Testis (tissue), 3 donors: ENCODE measurements around the gene NBAS. TPM values are rescaled to one million over a fixed set of nuclear protein-coding genes. Genes with fewer than 3 reads are reported as not detected.

Experiments
- DNase-seq: peaks from one replicate; pipeline ENCODE4 v3.0.0-alpha.2; 2019
- H3K27ac ChIP-seq, 2 donors: fragments of 200-600 bp; sonication (generic); one replicate each; pipeline ENCODE4 v1.5.1; 2019
- H3K27me3 ChIP-seq: fragments of 200-600 bp; sonication (generic); one replicate; pipeline ENCODE4 v1.5.1; 2019
- H3K36me3 ChIP-seq: fragments of 200-600 bp; sonication (generic); one replicate; pipeline ENCODE4 v1.5.1; 2017; ENCODE audit warnings: low read depth; ENCODE audit errors: missing control alignments
- H3K4me1 ChIP-seq: fragments of 200-600 bp; sonication (generic); one replicate; pipeline ENCODE4 v1.5.1; 2019
- H3K4me3 ChIP-seq, 2 donors: fragments of 200-600 bp; sonication (generic); one replicate each; pipeline ENCODE4 v1.5.1; 2017 to 2019
- H3K9me3 ChIP-seq: fragments of 200-600 bp; sonication (generic); one replicate; pipeline ENCODE4 v1.5.1; 2017
- POLR2A ChIP-seq: fragments of 450-650 bp; IDR thresholded peaks from one replicate; pipeline ENCODE4 v1.6.1; 2017; ENCODE audit warnings: antibody characterized with exemption, mild to moderate bottlenecking, moderate library complexity
- WGBS, 2 donors: methylation state at CpG; one replicate each; pipeline ENCODE4 v1.1.5; 2018; 5-methylcytosine and 5-hydroxymethylcytosine counted together
- intact Hi-C: fragments of 100-400 bp; cut with DNase I; formaldehyde crosslinking; loops from one replicate; pipeline ENCODE4 v1.15.1; 2023; ENCODE audit warnings: low total_unique reads
- polyA plus RNA-seq: library from polyadenylated mRNA; stranded (reverse); fragments of 350-450 nt; fragmentation: Illumina TruSeq; extraction: RNeasy Lipid Tissue Mini Kit (QIAGEN cat#74804); gene quantifications from one replicate; pipeline ENCODE4 v1.2.3, GENCODE V29; 2014; ENCODE audit warnings: low read depth, low replicate concordance; ENCODE audit not compliant: insufficient read depth
- total RNA-seq, 2 donors: library from RNA; depleted of rRNA; stranded (reverse); fragments of >200 nt; gene quantifications; one replicate each; pipeline ENCODE4 v1.2.3, GENCODE V29; 2016
- TF ChIP-seq, protein P1 (sequence below), 3 experiments: fragments of 450-650 bp in 2 of 3; fragments of 200-600 bp in 1 of 3; sonication (generic) in 1 of 3; IDR thresholded peaks; one replicate each; pipeline ENCODE4 v1.5.1; 2016 to 2019; ENCODE audit warnings: antibody characterized with exemption in 3 of 3, mild to moderate bottlenecking in 2 of 3, moderate library complexity in 1 of 3

NBAS gene
- total and polyA plus RNA-seq, 3 donors from 2014 or later = 75.8 to 84.2 (median 79.7) TPM

DNA sequence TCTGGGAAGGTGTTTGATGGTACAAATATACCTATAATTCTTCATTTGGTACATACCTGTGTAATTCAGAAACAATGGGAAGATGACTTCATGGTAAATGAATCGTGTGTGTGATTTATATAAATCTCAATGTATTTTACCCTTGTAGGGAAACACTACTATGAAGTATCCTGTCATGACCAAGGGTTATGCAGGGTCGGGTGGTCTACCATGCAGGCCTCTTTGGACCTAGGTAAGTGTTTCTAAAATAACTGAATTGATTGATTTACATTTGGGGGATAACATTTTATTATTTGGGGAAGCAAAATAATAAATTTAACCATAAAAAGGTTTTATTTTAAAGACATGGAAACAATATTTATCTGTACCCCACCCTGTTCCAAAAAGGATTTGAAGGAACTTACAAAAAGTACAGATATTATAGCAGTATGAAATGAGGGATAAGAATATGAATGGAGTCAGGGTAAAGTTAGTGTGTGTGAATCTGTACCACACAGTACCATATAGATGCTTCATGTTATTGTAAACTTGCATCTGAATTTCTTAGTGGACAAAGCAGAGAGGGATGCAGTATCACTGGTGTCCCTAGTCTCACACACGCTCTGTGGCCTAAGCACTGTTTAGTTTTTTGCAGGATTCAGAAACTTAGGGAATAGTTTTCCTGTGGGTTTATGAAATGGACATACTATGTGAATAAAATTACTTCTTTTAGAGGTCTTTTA, 42.1 kb upstream of the NBAS start:
- no peak for DNase-seq
- Histone ChIP-seq H3K36me3 (no peaks in the 10 kb centered on the region), H3K4me1 (no peaks in the 10 kb centered on the region), H3K27ac (no peak overlapping the region), H3K9me3 (no peaks in the 10 kb centered on the region), H3K27me3 (no peaks in the 10 kb centered on the region), H3K4me3 (no peak overlapping the region)
- TF ChIP-seq, protein P1, sequence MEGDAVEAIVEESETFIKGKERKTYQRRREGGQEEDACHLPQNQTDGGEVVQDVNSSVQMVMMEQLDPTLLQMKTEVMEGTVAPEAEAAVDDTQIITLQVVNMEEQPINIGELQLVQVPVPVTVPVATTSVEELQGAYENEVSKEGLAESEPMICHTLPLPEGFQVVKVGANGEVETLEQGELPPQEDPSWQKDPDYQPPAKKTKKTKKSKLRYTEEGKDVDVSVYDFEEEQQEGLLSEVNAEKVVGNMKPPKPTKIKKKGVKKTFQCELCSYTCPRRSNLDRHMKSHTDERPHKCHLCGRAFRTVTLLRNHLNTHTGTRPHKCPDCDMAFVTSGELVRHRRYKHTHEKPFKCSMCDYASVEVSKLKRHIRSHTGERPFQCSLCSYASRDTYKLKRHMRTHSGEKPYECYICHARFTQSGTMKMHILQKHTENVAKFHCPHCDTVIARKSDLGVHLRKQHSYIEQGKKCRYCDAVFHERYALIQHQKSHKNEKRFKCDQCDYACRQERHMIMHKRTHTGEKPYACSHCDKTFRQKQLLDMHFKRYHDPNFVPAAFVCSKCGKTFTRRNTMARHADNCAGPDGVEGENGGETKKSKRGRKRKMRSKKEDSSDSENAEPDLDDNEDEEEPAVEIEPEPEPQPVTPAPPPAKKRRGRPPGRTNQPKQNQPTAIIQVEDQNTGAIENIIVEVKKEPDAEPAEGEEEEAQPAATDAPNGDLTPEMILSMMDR (IDR thresholded peaks at IDR 0.05) = no peak
- TF ChIP-seq POLR2A = no peak
- WGBS, 2 donors = 92% methylated on average over 3 of the region's 3 CpGs
- intact Hi-C loops = no loop called here

DNA sequence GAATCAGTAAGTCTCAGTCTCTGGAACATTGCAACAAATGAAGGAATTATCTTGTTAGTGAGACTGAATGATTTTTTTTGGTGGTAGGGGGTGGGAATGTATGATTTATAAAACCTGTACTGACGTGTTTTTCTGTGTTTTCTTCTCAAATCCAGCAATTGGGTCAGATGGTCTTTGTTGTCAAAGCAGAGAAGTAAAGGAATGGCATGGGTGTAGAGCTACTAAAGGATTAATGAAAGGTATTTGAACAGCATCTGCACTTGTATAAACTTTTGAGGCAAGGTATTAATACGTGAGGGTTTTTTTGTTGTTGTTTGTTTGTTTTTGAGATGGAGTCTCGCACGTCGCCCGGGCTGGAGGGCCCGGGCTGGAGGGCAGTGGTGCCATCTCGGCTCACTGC, 41.3 kb upstream of the NBAS start:
- Histone ChIP-seq H3K27me3 (no peaks in the 10 kb centered on the region), H3K4me1 (no peaks in the 10 kb centered on the region), H3K9me3 (no peaks in the 10 kb centered on the region), H3K27ac (no peak overlapping the region), H3K36me3 (no peaks in the 10 kb centered on the region), H3K4me3 (no peak overlapping the region)
- TF ChIP-seq, protein P1 (IDR thresholded peaks at IDR 0.05) = no peak
- no peak for TF ChIP-seq POLR2A
- DNase-seq = no peak
- WGBS, 2 donors = 93 to 94% methylated on average over 8 of the region's 8 CpGs
- intact Hi-C loops = no loop called here

DNA sequence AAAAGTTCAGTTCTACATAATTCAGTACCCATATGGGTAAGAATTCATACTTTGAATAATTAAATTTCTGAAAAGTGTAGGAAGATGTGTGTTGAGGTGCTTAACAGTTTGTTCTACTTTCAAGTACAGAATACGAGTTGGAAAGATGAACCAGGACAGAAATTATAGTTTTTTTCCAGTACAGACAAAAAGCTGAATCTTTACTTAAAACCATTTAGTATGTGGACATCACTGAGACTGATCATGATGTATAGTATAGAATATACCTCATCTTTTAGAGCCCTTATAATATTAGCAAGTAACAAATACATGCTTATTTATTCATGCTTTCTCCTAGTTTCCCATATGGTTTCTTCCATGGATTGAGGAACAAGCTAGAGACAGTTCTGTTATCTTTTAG, 40.5 kb upstream of the NBAS start:
- Histone ChIP-seq H3K9me3 (no peaks in the 10 kb centered on the region), H3K4me3 (no peak overlapping the region), H3K36me3 (no peaks in the 10 kb centered on the region), H3K4me1 (no peaks in the 10 kb centered on the region), H3K27ac (no peak overlapping the region), H3K27me3 (no peaks in the 10 kb centered on the region)
- DNase-seq = no peak
- intact Hi-C loops = no loop called here
- TF ChIP-seq, protein P1 (IDR thresholded peaks at IDR 0.05) = no peak
- TF ChIP-seq POLR2A = no peak
- WGBS, 2 donors = 93 to 97% methylated on average over 1 of the region's 1 CpG

GRCh38 chr2:15599994-15600393, 38.9 kb upstream of the NBAS start:
- H3K9me3 ChIP-seq = no peaks in the 10 kb centered on the region
- no peak for DNase-seq
- intact Hi-C loops = no loop called here
- no peak overlapping the region for H3K4me3 ChIP-seq
- H3K36me3 ChIP-seq = no peaks in the 10 kb centered on the region
- no peaks in the 10 kb centered on the region for H3K27me3 ChIP-seq
- WGBS, 2 donors = 91 to 100% methylated on average over 1 of the region's 1 CpG
- H3K27ac ChIP-seq = no peak overlapping the region
- H3K4me1 ChIP-seq = no peaks in the 10 kb centered on the region
- TF ChIP-seq POLR2A = no peak
- TF ChIP-seq, protein P1 (IDR thresholded peaks at IDR 0.05) = no peak

DNA sequence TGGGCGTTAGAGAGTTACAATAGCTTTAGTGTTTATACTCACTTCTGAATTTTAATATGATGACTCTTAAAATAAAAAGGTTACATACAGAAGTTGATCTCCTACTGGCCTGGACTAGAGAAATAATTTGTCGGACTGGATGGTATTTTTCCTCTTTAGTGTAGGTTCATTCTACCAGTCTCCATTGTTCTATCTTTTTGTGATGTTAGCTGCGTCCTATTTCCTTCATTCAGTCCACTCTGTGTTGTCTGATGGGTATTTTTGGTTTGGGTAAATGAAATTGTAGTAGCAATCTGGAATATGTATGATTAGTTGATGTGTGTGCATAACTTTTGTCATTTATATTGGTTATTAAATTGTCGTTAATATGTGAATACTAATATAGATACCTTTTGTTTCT, 35.8 kb upstream of the NBAS start:
- Histone ChIP-seq H3K27ac (no peak overlapping the region), H3K27me3 (no peaks in the 10 kb centered on the region), H3K9me3 (no peaks in the 10 kb centered on the region), H3K4me3 (no peak overlapping the region), H3K4me1 (peaks cover 17% of the 10 kb centered on the region), H3K36me3 (no peaks in the 10 kb centered on the region)
- intact Hi-C loops = no loop called here
- no peak for DNase-seq
- WGBS, 2 donors = 88% methylated on average over 4 of the region's 4 CpGs
- no peak for TF ChIP-seq POLR2A
- TF ChIP-seq, protein P1 (IDR thresholded peaks at IDR 0.05) = no peak
